K562 (cell line): ENCODE measurements around the gene IQCN. TPM values are rescaled to one million over a fixed set of nuclear protein-coding genes. Genes with fewer than 3 reads are reported as not detected.

ENCODE experiments used
- CHD4 ChIP-seq: fragments of 200-600 bp; sonication (generic); IDR thresholded peaks from 3 replicates; pipeline ENCODE4 v1.6.1; 2012; ENCODE audit warnings: low read depth, mild to moderate bottlenecking, mixed read lengths, low read length, inconsistent platforms; ENCODE audit not compliant: insufficient read depth, insufficient replicate concordance, poor library complexity, severe bottlenecking
- CREM ChIP-seq: IDR thresholded peaks from 2 replicates; pipeline ENCODE4 v1.6.1; 2014; ENCODE audit warnings: antibody characterized with exemption, low read depth
- GABPB2 ChIP-seq: fragments of 250-450 bp; sonication (Bioruptor Pico); conservative IDR thresholded peaks from 2 replicates; pipeline ENCODE4 v1.5.1; 2021; ENCODE audit warnings: mild to moderate bottlenecking
- HNRNPK ChIP-seq: fragments of 200-400 bp; formaldehyde crosslinking; IDR thresholded peaks from one replicate; pipeline ENCODE4 v1.6.1; 2018; ENCODE audit warnings: mild to moderate bottlenecking, low read depth, low read length; ENCODE audit not compliant: poor library complexity, severe bottlenecking
- ILF3 ChIP-seq: fragments of 450-650 bp; IDR thresholded peaks from 2 replicates; pipeline ENCODE4 v1.6.1; 2018; ENCODE audit warnings: antibody characterized with exemption, mild to moderate bottlenecking, moderate library complexity, borderline replicate concordance
- MYC ChIP-seq, 2 experiments: fragments of 250-450 bp in 1 of 2; sonication (Bioruptor Pico) in 1 of 2; IDR thresholded peaks; 2 replicates each; pipeline versions ENCODE4 v1.5.1 to v1.6.1; 2012 to 2021; ENCODE audit warnings: low read depth in 2 of 2, borderline replicate concordance in 1 of 2, improper control_type of control experiment in 1 of 2, low read length in 1 of 2, mild to moderate bottlenecking in 1 of 2, moderate library complexity in 1 of 2
- NONO ChIP-seq, 2 experiments: fragments of 200-400 bp in 1 of 2; fragments of 450-650 bp in 1 of 2; formaldehyde crosslinking in 1 of 2; IDR thresholded peaks; 2 replicates each; pipeline ENCODE4 v1.6.1; 2017; ENCODE audit warnings: low read depth in 2 of 2, mild to moderate bottlenecking in 2 of 2, moderate library complexity in 2 of 2, low read length in 1 of 2
- RAD51 ChIP-seq: fragments of 450-650 bp; IDR thresholded peaks from 2 replicates; pipeline ENCODE4 v1.7.1; 2016; ENCODE audit warnings: low read depth, mild to moderate bottlenecking, borderline replicate concordance
- RNF2 ChIP-seq: sonication (generic); IDR thresholded peaks from 2 replicates; pipeline ENCODE4 v1.6.1; 2016
- TCF3 ChIP-seq: sonication (generic); formaldehyde crosslinking; IDR thresholded peaks from 2 replicates; pipeline ENCODE4 v1.4.0; 2020; ENCODE audit warnings: mild to moderate bottlenecking, missing genetic modification reagents
- ZNF12 ChIP-seq: sonication (generic); formaldehyde crosslinking; IDR thresholded peaks from 2 replicates; pipeline ENCODE4 v1.4.0; 2020; ENCODE audit warnings: mild to moderate bottlenecking, missing genetic modification reagents
- ZNF146 ChIP-seq: IDR thresholded peaks from one replicate; pipeline ENCODE4 v1.6.1; 2018; ENCODE audit warnings: missing compliant biosample characterization; ENCODE audit not compliant: unreplicated experiment
- ZNF23 ChIP-seq: fragments of 250-450 bp; sonication (Bioruptor Pico); IDR thresholded peaks from 2 replicates; pipeline ENCODE4 v1.4.0; 2020; ENCODE audit warnings: mild to moderate bottlenecking
- polyA plus RNA-seq, 8 experiments: library from polyadenylated mRNA; depleted of rRNA in 4 of 8; stranded (reverse) in 5 of 8; unstranded in 3 of 8; fragments of >200 nt; fragmentation: Nextera tagmentation in 2 of 8; fragmentation: Illumina TruSeq in 1 of 8; extraction: Ambion mirVana in 2 of 8; extraction: Trizol in 1 of 8; gene quantifications; 2 replicates each; pipeline versions ENCODE4 v1.2.1 to v1.2.3, GENCODE V29; 2011 to 2014; ENCODE audit warnings: inconsistent platforms in 1 of 8, missing spikeins in 1 of 8
- total RNA-seq, 7 experiments: library from RNA; depleted of rRNA in 6 of 7; stranded (reverse); fragments of >200 nt in 6 of 7; fragmentation: Illumina TruSeq in 2 of 7; extraction: Trizol in 2 of 7; gene quantifications; 2 replicates each; pipeline versions ENCODE4 v1.2.1 to v1.2.3, GENCODE V29; 2011 to 2021; ENCODE audit warnings: low replicate concordance in 1 of 7
- TF ChIP-seq, protein P1 (sequence below), 3 experiments: fragments of 200-800 bp in 1 of 3; sonication (Bioruptor generic) in 1 of 3; sonication (generic) in 1 of 3; formaldehyde crosslinking in 1 of 3; IDR thresholded peaks; 2 replicates each; pipeline versions ENCODE4 v1.6.1 to v1.8.0; 2016 to 2022; ENCODE audit warnings: mild to moderate bottlenecking in 2 of 3, missing compliant biosample characterization in 2 of 3, missing genetic modification characterization in 2 of 3, missing genetic modification reagents in 1 of 3
- TF ChIP-seq, protein P2 (sequence below): IDR thresholded peaks from 2 replicates; pipeline ENCODE4 v1.6.1; 2016; ENCODE audit warnings: missing genetic modification characterization, missing compliant biosample characterization
- TF ChIP-seq, protein P3 (sequence below), 2 experiments: fragments of 450-650 bp; IDR thresholded peaks; 2 replicates each; pipeline ENCODE4 v1.6.1; 2018; ENCODE audit warnings: mild to moderate bottlenecking in 2 of 2, low read depth in 1 of 2; ENCODE audit not compliant: partially characterized antibody in 2 of 2

IQCN gene
- total and polyA plus RNA-seq, 9 of the 15 experiments (the other 6 are each of a cell fraction or from before 2014, with no cell fraction given): 0.01 to 0.07 (median 0.04) TPM; not detected in 3

DNA sequence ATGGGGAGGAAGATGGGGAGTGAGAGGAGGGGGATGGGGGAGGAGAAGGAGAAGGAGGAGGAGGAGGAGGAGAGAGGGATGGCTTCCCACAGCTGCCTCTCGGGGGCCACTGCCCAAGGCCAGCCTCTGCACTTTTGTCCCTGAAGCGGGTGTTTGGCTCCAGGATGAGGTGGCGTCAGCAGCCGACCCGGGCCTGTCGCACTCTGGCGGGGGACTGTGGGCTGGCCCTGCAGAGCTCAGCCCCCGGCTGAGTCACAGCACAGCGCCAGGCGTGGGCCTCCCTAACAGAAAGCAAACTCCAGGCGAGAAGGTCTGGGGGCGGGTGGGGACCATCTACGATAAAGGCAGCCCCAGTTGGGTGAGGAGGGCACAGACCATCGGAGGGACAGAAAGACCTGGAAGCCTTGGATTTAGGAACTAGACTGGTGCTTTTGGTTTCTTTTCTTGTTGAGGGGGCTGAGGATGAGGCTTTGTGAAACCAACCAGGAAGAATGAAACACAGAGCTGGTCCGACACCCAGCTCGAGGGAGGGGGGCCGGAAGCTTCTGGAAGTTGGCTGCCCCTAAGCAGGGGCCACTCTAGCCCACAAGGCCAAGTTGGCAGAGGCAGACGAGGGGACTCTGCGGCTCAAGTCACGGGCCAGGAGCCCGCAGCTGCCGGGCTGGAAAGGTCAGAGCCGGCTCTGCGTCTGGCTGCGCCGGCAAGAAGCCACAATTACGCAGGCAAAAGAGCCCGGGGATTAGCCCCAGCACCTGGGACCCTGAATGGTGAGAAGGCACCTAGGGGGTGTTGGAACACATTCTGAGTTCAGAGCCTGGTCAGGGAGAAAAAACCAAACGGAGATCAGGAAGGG, 30.4 kb upstream of the IQCN start (continued):
- TF ChIP-seq, protein P1, sequence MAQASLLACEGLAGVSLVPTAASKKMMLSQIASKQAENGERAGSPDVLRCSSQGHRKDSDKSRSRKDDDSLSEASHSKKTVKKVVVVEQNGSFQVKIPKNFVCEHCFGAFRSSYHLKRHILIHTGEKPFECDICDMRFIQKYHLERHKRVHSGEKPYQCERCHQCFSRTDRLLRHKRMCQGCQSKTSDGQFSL (CRISPR knock-in tag; IDR thresholded peaks at IDR 0.05): peak; percentile 61; the same call in 1 of the 2 replicates
- TF ChIP-seq, protein P1 (tag; IDR thresholded peaks at IDR 0.05): no peak
- TF ChIP-seq, protein P2, sequence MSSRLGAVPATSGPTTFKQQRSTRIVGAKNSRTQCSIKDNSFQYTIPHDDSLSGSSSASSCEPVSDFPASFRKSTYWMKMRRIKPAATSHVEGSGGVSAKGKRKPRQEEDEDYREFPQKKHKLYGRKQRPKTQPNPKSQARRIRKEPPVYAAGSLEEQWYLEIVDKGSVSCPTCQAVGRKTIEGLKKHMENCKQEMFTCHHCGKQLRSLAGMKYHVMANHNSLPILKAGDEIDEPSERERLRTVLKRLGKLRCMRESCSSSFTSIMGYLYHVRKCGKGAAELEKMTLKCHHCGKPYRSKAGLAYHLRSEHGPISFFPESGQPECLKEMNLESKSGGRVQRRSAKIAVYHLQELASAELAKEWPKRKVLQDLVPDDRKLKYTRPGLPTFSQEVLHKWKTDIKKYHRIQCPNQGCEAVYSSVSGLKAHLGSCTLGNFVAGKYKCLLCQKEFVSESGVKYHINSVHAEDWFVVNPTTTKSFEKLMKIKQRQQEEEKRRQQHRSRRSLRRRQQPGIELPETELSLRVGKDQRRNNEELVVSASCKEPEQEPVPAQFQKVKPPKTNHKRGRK (tag): 0 out of 2 replicates have a peak, but pooled peaks have one; percentile 3
- TF ChIP-seq ZNF23 (CRISPR knock-in tag) (no peak), TCF3 (CRISPR knock-in tag) (no peak), RAD51 (no peak), ZNF146 (CRISPR knock-in tag) (no peak), CHD4 (no peak), CREM (peak; percentile 86), HNRNPK (peak; percentile 54), RNF2 (peak; percentile 77; the same call in 1 of the 2 replicates), ILF3 (no peak), GABPB2 (CRISPR knock-in tag) (no peak), MYC (IDR thresholded peaks at IDR 0.05; ENCODE audit: low read depth, low read length) (peak; percentile 26; the same call in 1 of the 2 replicates), MYC (CRISPR knock-in tag; IDR thresholded peaks at IDR 0.05; ENCODE audit: borderline replicate concordance, low read depth) (no peak), ZNF12 (CRISPR knock-in tag) (no peak), NONO (IDR thresholded peaks at IDR 0.05; ENCODE audit: low read depth in 2 of 2, low read length in 1 of 2) (no peak)
- TF ChIP-seq, protein P3, sequence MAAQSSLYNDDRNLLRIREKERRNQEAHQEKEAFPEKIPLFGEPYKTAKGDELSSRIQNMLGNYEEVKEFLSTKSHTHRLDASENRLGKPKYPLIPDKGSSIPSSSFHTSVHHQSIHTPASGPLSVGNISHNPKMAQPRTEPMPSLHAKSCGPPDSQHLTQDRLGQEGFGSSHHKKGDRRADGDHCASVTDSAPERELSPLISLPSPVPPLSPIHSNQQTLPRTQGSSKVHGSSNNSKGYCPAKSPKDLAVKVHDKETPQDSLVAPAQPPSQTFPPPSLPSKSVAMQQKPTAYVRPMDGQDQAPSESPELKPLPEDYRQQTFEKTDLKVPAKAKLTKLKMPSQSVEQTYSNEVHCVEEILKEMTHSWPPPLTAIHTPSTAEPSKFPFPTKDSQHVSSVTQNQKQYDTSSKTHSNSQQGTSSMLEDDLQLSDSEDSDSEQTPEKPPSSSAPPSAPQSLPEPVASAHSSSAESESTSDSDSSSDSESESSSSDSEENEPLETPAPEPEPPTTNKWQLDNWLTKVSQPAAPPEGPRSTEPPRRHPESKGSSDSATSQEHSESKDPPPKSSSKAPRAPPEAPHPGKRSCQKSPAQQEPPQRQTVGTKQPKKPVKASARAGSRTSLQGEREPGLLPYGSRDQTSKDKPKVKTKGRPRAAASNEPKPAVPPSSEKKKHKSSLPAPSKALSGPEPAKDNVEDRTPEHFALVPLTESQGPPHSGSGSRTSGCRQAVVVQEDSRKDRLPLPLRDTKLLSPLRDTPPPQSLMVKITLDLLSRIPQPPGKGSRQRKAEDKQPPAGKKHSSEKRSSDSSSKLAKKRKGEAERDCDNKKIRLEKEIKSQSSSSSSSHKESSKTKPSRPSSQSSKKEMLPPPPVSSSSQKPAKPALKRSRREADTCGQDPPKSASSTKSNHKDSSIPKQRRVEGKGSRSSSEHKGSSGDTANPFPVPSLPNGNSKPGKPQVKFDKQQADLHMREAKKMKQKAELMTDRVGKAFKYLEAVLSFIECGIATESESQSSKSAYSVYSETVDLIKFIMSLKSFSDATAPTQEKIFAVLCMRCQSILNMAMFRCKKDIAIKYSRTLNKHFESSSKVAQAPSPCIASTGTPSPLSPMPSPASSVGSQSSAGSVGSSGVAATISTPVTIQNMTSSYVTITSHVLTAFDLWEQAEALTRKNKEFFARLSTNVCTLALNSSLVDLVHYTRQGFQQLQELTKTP (IDR thresholded peaks at IDR 0.05; ENCODE audit: low read depth in 1 of 2, partially characterized antibody in 2 of 2): peak in 1 of 2 experiments; percentile 86
